Coronary artery (tissue), 2 donors: ENCODE results near the gene USP30.

Experiments
- DNase-seq: peaks from one replicate; pipeline ENCODE4 v3.0.0-alpha.2; 2017; ENCODE audit warnings: low spot score
- H3K27ac ChIP-seq, 2 donors: fragments of 200-600 bp; sonication (generic); one replicate each; pipeline ENCODE4 v1.5.1; 2016 to 2019
- H3K4me3 ChIP-seq: fragments of 200-600 bp; sonication (generic); 2 replicates; pipeline ENCODE4 v1.5.1; 2016; ENCODE audit warnings: mild to moderate bottlenecking, moderate library complexity
- CTCF ChIP-seq: fragments of 200-600 bp; sonication (generic); IDR thresholded peaks from one replicate; pipeline ENCODE4 v1.5.1; 2019; ENCODE audit warnings: antibody characterized with exemption

Gene USP30

GRCh38 chr12:109087250-109087649, 34.9 kb downstream of the USP30 start:
- TF ChIP-seq CTCF, result no peak

GRCh38 chr12:109088818-109089217, 36.4 kb downstream of the USP30 start:
- no peak for TF ChIP-seq CTCF
- no peak overlapping the region for H3K4me3 ChIP-seq
- no peak for DNase-seq
- no peak overlapping the region for H3K27ac ChIP-seq

More at GRCh38 chr12:109087250-109087649, 34.9 kb downstream of the USP30 start:
- DNase-seq, result no peak
- Histone ChIP-seq H3K4me3 (no peak overlapping the region), H3K27ac (no peak overlapping the region)

DNA sequence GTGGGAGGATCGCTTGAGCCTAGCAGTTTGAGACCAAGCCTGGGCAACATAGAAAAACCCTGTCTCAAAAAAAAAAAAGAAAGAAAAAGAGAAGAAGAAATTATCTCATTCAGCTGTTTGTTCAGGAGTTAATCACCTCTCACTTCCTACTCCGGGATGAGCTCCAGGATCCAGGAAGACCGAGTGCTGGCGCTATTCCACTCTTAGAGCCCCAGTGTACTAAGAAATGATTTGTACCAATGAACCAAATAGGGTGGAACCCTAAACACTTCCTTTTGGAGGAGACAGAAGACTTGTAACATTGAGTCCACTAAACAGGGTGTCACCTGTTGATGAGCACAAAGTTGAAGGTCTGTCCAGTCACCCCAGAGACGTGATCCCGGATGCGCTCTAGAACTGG, 37.3 kb downstream of the USP30 start:
- Histone ChIP-seq H3K4me3 (no peak overlapping the region), H3K27ac (no peak overlapping the region)
- DNase-seq, result no peak
- no peak for TF ChIP-seq CTCF

DNA sequence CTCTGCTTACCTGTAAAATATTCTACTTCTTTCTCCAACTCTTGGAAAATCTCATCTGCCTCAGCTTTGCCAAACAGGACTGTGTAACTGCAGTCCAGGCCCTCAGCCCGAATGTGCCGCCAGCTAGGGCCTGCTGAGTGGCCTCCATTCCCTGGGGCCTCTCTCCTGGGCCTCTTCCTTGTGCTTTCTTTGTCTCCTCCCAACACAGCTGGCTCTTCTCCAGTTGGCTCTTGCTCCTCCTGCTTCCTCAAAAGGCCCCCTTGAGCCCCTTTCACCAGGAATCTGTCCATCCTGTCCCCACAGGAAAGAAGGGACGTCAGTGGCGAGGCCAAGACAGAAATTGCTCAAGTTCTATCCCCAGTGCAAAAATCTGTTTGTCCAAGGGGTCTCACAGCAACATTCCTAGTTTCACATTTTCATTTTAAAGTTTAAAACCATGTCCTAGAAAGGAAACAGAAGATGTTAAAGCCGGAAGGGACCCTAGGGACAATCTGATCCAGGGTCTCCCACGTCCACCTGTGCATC, 40.2 kb downstream of the USP30 start:
- no peak for DNase-seq
- H3K27ac ChIP-seq, result peak overlapping the region; percentile 60 to 83

GRCh38 chr12:109093022-109093918, 40.9 kb downstream of the USP30 start, which contains the start of gene ALKBH2:
ALKBH2 (minus strand) TSS chr12:109093472; CDS start chr12:109092786, 686 bp downstream.
- TF ChIP-seq CTCF, result peak; percentile 94
- Histone ChIP-seq H3K27ac (peak within 1 kb of the TSS; percentile 60 to 83), H3K4me3 (peak within 1 kb of the TSS; percentile 81)

More for the DNA sequence above, 40.2 kb downstream of the USP30 start:
- no peak for TF ChIP-seq CTCF
- peak overlapping the region; percentile 81 for H3K4me3 ChIP-seq

DNA sequence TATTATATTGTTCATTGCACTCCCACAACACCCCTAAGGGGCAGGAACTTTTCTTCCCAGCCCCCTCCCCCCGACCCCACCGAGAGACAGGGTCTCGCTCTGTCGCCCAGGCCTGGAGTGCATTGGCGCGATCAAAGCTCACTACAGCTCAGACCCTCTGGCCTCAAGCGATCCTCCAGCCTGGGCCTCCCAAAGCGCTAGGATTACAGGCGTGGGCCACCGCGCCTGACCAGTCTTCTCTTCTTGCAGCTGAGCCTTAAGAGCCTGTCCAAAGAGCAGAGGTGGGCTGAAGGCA, 44.7 kb downstream of the USP30 start:
- no peak for DNase-seq
- no peak for TF ChIP-seq CTCF
- Histone ChIP-seq H3K27ac (no peak overlapping the region), H3K4me3 (peak overlapping the region; percentile 83)

More at GRCh38 chr12:109093022-109093918, 40.9 kb downstream of the USP30 start, which contains the start of gene ALKBH2:
- peak; percentile 96 for DNase-seq
